ENCODE results near the gene FSTL4. TPM values are rescaled to one million over a fixed set of nuclear protein-coding genes. Genes with fewer than 3 reads are reported as not detected.

FSTL4 gene
- polyA plus RNA-seq, 4 donors = 0.25 to 1.5 TPM; not detected in 2

GRCh38 chr5:133205649-133206048 lies 406.7 kb downstream of the FSTL4 start:
- H3K27ac ChIP-seq (ENCODE audit: low read depth in 1 of 3, low read length in 2 of 3) = no peak overlapping the region
- no peak overlapping the region for H3K4me3 ChIP-seq (ENCODE audit: low read depth in 1 of 3, low read length in 3 of 3)
- no peak for DNase-seq
- H3K36me3 ChIP-seq (ENCODE audit: control insufficient read depth in 3 of 3, insufficient read depth in 2 of 3, low read depth in 1 of 3, low read length in 3 of 3) = no peaks in the 10 kb centered on the region
- WGBS, 3 donors = 66 to 87% (median 79%) methylated on average over 4 of the region's 4 CpGs
- peaks cover 0 to 8% of the 10 kb centered on the region in 2 donors for H3K9me3 ChIP-seq (ENCODE audit: control insufficient read depth in 2 of 2, insufficient read depth in 1 of 2, low read depth in 1 of 2, low read length in 1 of 2)
- peak; percentile 10 for FAIRE-seq
- H3K4me1 ChIP-seq (ENCODE audit: control insufficient read depth in 3 of 3, insufficient read depth in 2 of 3, low read depth in 1 of 3, low read length in 2 of 3) = no peaks in the 10 kb centered on the region
- peaks cover 0 to 2% (median 0%) of the 10 kb centered on the region in 3 donors for H3K27me3 ChIP-seq (ENCODE audit: control insufficient read depth in 3 of 3, insufficient read depth in 3 of 3, low read length in 3 of 3)

GRCh38 chr5:133205204-133205603 lies 407.1 kb downstream of the FSTL4 start:
- H3K27ac ChIP-seq (ENCODE audit: low read depth in 1 of 3, low read length in 2 of 3) = no peak overlapping the region
- H3K36me3 ChIP-seq (ENCODE audit: control insufficient read depth in 3 of 3, insufficient read depth in 2 of 3, low read depth in 1 of 3, low read length in 3 of 3) = no peaks in the 10 kb centered on the region
- peaks cover 0 to 2% (median 0%) of the 10 kb centered on the region in 3 donors for H3K27me3 ChIP-seq (ENCODE audit: control insufficient read depth in 3 of 3, insufficient read depth in 3 of 3, low read length in 3 of 3)
- no peak for DNase-seq
- FAIRE-seq = no peak
- 36 to 63% (median 52%) methylated on average over 4 of the region's 4 CpGs for WGBS, 3 donors
- H3K4me1 ChIP-seq (ENCODE audit: control insufficient read depth in 3 of 3, insufficient read depth in 2 of 3, low read depth in 1 of 3, low read length in 2 of 3) = no peaks in the 10 kb centered on the region
- H3K4me3 ChIP-seq (ENCODE audit: low read depth in 1 of 3, low read length in 3 of 3) = no peak overlapping the region
- H3K9me3 ChIP-seq (ENCODE audit: control insufficient read depth in 2 of 2, insufficient read depth in 1 of 2, low read depth in 1 of 2, low read length in 1 of 2) = peaks cover 0 to 8% of the 10 kb centered on the region in 2 donors

- Histone ChIP-seq H3K27ac (ENCODE audit: low read depth in 1 of 3, low read length in 2 of 3) (no peak overlapping the region), H3K4me3 (ENCODE audit: low read depth in 1 of 3, low read length in 3 of 3) (no peak overlapping the region), H3K9me3 (ENCODE audit: control insufficient read depth in 2 of 2, insufficient read depth in 1 of 2, low read depth in 1 of 2, low read length in 1 of 2) (peaks cover 0 to 8% of the 10 kb centered on the region in 2 donors), H3K27me3 (ENCODE audit: control insufficient read depth in 3 of 3, insufficient read depth in 3 of 3, low read length in 3 of 3) (peaks cover 0 to 5% (median 2%) of the 10 kb centered on the region in 3 donors), H3K4me1 (ENCODE audit: control insufficient read depth in 3 of 3, insufficient read depth in 2 of 3, low read depth in 1 of 3, low read length in 2 of 3) (no peaks in the 10 kb centered on the region), H3K36me3 (ENCODE audit: control insufficient read depth in 3 of 3, insufficient read depth in 2 of 3, low read depth in 1 of 3, low read length in 3 of 3) (no peaks in the 10 kb centered on the region)
- 80 to 87% (median 86%) methylated on average over 9 of the region's 9 CpGs for WGBS, 3 donors
- FAIRE-seq (no peak), DNase-seq (no peak)
Measured at GRCh38 chr5:133203317-133204305, 408.7 kb downstream of the FSTL4 start.

- 90 to 97% (median 92%) methylated on average over 8 of the region's 8 CpGs for WGBS, 3 donors
- peaks cover 0 to 5% (median 0%) of the 10 kb centered on the region in 3 donors for H3K27me3 ChIP-seq (ENCODE audit: control insufficient read depth in 3 of 3, insufficient read depth in 3 of 3, low read length in 3 of 3)
- peaks cover 0 to 8% of the 10 kb centered on the region in 2 donors for H3K9me3 ChIP-seq (ENCODE audit: control insufficient read depth in 2 of 2, insufficient read depth in 1 of 2, low read depth in 1 of 2, low read length in 1 of 2)
- no peak overlapping the region for H3K4me3 ChIP-seq (ENCODE audit: low read depth in 1 of 3, low read length in 3 of 3)
- no peaks in the 10 kb centered on the region for H3K4me1 ChIP-seq (ENCODE audit: control insufficient read depth in 3 of 3, insufficient read depth in 2 of 3, low read depth in 1 of 3, low read length in 2 of 3)
- no peak overlapping the region for H3K27ac ChIP-seq (ENCODE audit: low read depth in 1 of 3, low read length in 2 of 3)
- FAIRE-seq = no peak
- DNase-seq = no peak
- H3K36me3 ChIP-seq (ENCODE audit: control insufficient read depth in 3 of 3, insufficient read depth in 2 of 3, low read depth in 1 of 3, low read length in 3 of 3) = no peaks in the 10 kb centered on the region
Measured at GRCh38 chr5:133202066-133202665, 410.2 kb downstream of the FSTL4 start.

GRCh38 chr5:133201310-133201709 lies 411.0 kb downstream of the FSTL4 start:
- WGBS, 3 donors = 53 to 72% (median 70%) methylated on average over 1 of the region's 1 CpG
- no peak overlapping the region for H3K4me3 ChIP-seq (ENCODE audit: low read depth in 1 of 3, low read length in 3 of 3)
- FAIRE-seq (no peak), DNase-seq (no peak)
- H3K27ac ChIP-seq (ENCODE audit: low read depth in 1 of 3, low read length in 2 of 3) = no peak overlapping the region
- H3K9me3 ChIP-seq (ENCODE audit: control insufficient read depth in 2 of 2, insufficient read depth in 1 of 2, low read depth in 1 of 2, low read length in 1 of 2) = peaks cover 0 to 8% of the 10 kb centered on the region in 2 donors
- no peaks in the 10 kb centered on the region for H3K36me3 ChIP-seq (ENCODE audit: control insufficient read depth in 3 of 3, insufficient read depth in 2 of 3, low read depth in 1 of 3, low read length in 3 of 3)
- H3K4me1 ChIP-seq (ENCODE audit: control insufficient read depth in 3 of 3, insufficient read depth in 2 of 3, low read depth in 1 of 3, low read length in 2 of 3) = no peaks in the 10 kb centered on the region
- H3K27me3 ChIP-seq (ENCODE audit: control insufficient read depth in 3 of 3, insufficient read depth in 3 of 3, low read length in 3 of 3) = peaks cover 0 to 5% (median 0%) of the 10 kb centered on the region in 3 donors

GRCh38 chr5:133200256-133200655 lies 412.1 kb downstream of the FSTL4 start:
- H3K27me3 ChIP-seq (ENCODE audit: control insufficient read depth in 3 of 3, insufficient read depth in 3 of 3, low read length in 3 of 3) = peaks cover 0 to 5% (median 0%) of the 10 kb centered on the region in 3 donors
- no peak overlapping the region for H3K27ac ChIP-seq (ENCODE audit: low read depth in 1 of 3, low read length in 2 of 3)
- DNase-seq (no peak), FAIRE-seq (no peak)
- WGBS, 3 donors = 84 to 97% (median 93%) methylated on average over 3 of the region's 3 CpGs
- peaks cover 0 to 8% of the 10 kb centered on the region in 2 donors for H3K9me3 ChIP-seq (ENCODE audit: control insufficient read depth in 2 of 2, insufficient read depth in 1 of 2, low read depth in 1 of 2, low read length in 1 of 2)
- H3K4me3 ChIP-seq (ENCODE audit: low read depth in 1 of 3, low read length in 3 of 3) = no peak overlapping the region
- H3K36me3 ChIP-seq (ENCODE audit: control insufficient read depth in 3 of 3, insufficient read depth in 2 of 3, low read depth in 1 of 3, low read length in 3 of 3) = no peaks in the 10 kb centered on the region
- H3K4me1 ChIP-seq (ENCODE audit: control insufficient read depth in 3 of 3, insufficient read depth in 2 of 3, low read depth in 1 of 3, low read length in 2 of 3) = no peaks in the 10 kb centered on the region

GRCh38 chr5:133199417-133200178 lies 412.7 kb downstream of the FSTL4 start:
- no peak for DNase-seq
- Histone ChIP-seq H3K27ac (ENCODE audit: low read depth in 1 of 3, low read length in 2 of 3) (no peak overlapping the region), H3K4me3 (ENCODE audit: low read depth in 1 of 3, low read length in 3 of 3) (no peak overlapping the region), H3K9me3 (ENCODE audit: control insufficient read depth in 2 of 2, insufficient read depth in 1 of 2, low read depth in 1 of 2, low read length in 1 of 2) (peaks cover 0 to 8% of the 10 kb centered on the region in 2 donors), H3K27me3 (ENCODE audit: control insufficient read depth in 3 of 3, insufficient read depth in 3 of 3, low read length in 3 of 3) (peaks cover 0 to 5% (median 0%) of the 10 kb centered on the region in 3 donors), H3K4me1 (ENCODE audit: control insufficient read depth in 3 of 3, insufficient read depth in 2 of 3, low read depth in 1 of 3, low read length in 2 of 3) (no peaks in the 10 kb centered on the region), H3K36me3 (ENCODE audit: control insufficient read depth in 3 of 3, insufficient read depth in 2 of 3, low read depth in 1 of 3, low read length in 3 of 3) (no peaks in the 10 kb centered on the region)
- no peak for FAIRE-seq
- 45 to 63% (median 59%) methylated on average over 18 of the region's 18 CpGs for WGBS, 3 donors

- DNase-seq = no peak
- Histone ChIP-seq H3K36me3 (ENCODE audit: control insufficient read depth in 3 of 3, insufficient read depth in 2 of 3, low read depth in 1 of 3, low read length in 3 of 3) (no peaks in the 10 kb centered on the region), H3K27ac (ENCODE audit: low read depth in 1 of 3, low read length in 2 of 3) (no peak overlapping the region), H3K4me1 (ENCODE audit: control insufficient read depth in 3 of 3, insufficient read depth in 2 of 3, low read depth in 1 of 3, low read length in 2 of 3) (no peaks in the 10 kb centered on the region), H3K4me3 (ENCODE audit: low read depth in 1 of 3, low read length in 3 of 3) (no peak overlapping the region), H3K27me3 (ENCODE audit: control insufficient read depth in 3 of 3, insufficient read depth in 3 of 3, low read length in 3 of 3) (peaks cover 0 to 8% (median 0%) of the 10 kb centered on the region in 3 donors), H3K9me3 (ENCODE audit: control insufficient read depth in 2 of 2, insufficient read depth in 1 of 2, low read depth in 1 of 2, low read length in 1 of 2) (peaks cover 0 to 8% of the 10 kb centered on the region in 2 donors)
- no peak for FAIRE-seq
- 76 to 88% (median 76%) methylated on average over 12 of the region's 12 CpGs for WGBS, 3 donors
Measured at GRCh38 chr5:133198511-133198910, 413.8 kb downstream of the FSTL4 start.

Data from small intestine (tissue), 7 donors.